Measurements from ENCODE around the gene GMPPA.

The GMPPA gene

GRCh38 chr2:219468410-219469185 lies 30.1 kb upstream of the GMPPA start:
- DNase-seq = no peak

GRCh38 chr2:219469186-219469724 lies 29.4 kb upstream of the GMPPA start:
- no peak for DNase-seq

GRCh38 chr2:219470429-219470828 lies 28.3 kb upstream of the GMPPA start:
- no peak for DNase-seq

GRCh38 chr2:219471476-219472371 lies 27.0 kb upstream of the GMPPA start:
- no peak for DNase-seq

GRCh38 chr2:219472629-219473187 lies 26.0 kb upstream of the GMPPA start:
- no peak for DNase-seq

- no peak for DNase-seq
Measured at GRCh38 chr2:219473511-219473910, 25.2 kb upstream of the GMPPA start.

GRCh38 chr2:219474285-219475060 lies 24.2 kb upstream of the GMPPA start:
- DNase-seq = no peak

GRCh38 chr2:219475278-219475677 lies 23.4 kb upstream of the GMPPA start:
- no peak for DNase-seq

- DNase-seq = peak in 1 of 2 donors; percentile 18
Measured at GRCh38 chr2:219475697-219476651, 22.7 kb upstream of the GMPPA start.

- no peak for DNase-seq
Measured at GRCh38 chr2:219476652-219477151, 22.0 kb upstream of the GMPPA start.

GRCh38 chr2:219477179-219477578 lies 21.5 kb upstream of the GMPPA start:
- no peak for DNase-seq

- DNase-seq = no peak
Measured at GRCh38 chr2:219477815-219478214, 20.9 kb upstream of the GMPPA start.

- no peak for DNase-seq
Measured at GRCh38 chr2:219478916-219479315, 19.8 kb upstream of the GMPPA start.

GRCh38 chr2:219480004-219480403 lies 18.7 kb upstream of the GMPPA start:
- no peak for DNase-seq

GRCh38 chr2:219482674-219483405 lies 15.9 kb upstream of the GMPPA start:
- DNase-seq = no peak

GRCh38 chr2:219483451-219484342 lies 15.0 kb upstream of the GMPPA start:
- no peak for DNase-seq

GRCh38 chr2:219484343-219485200 lies 14.1 kb upstream of the GMPPA start:
- no peak for DNase-seq

GRCh38 chr2:219485201-219485580 lies 13.5 kb upstream of the GMPPA start:
- no peak for DNase-seq

Measured in hippocampal formation (tissue), 2 donors.